Panc1 (cell line): ENCODE data around the gene PXMP2.

ENCODE experiments used
- POLR2AphosphoS5 ChIP-seq: IDR thresholded peaks from 2 replicates; pipeline ENCODE4 v1.6.1; 2012; ENCODE audit warnings: mild to moderate bottlenecking, low read depth, low read length, moderate library complexity
- TCF7L2 ChIP-seq: IDR thresholded peaks from 2 replicates; pipeline ENCODE4 v1.6.1; 2011; ENCODE audit warnings: mild to moderate bottlenecking, low read depth, low read length, inconsistent platforms
- TF ChIP-seq, protein P1 (sequence below): fragments of 450-650 bp; IDR thresholded peaks from 2 replicates; pipeline ENCODE4 v1.5.1; 2017; ENCODE audit warnings: mild to moderate bottlenecking
- TF ChIP-seq, protein P2 (sequence below), 2 experiments: IDR thresholded peaks; 2 replicates each; pipeline ENCODE4 v1.6.1; 2011 to 2012; ENCODE audit warnings: low read depth in 2 of 2, control low read depth in 1 of 2, low read length in 1 of 2, mild to moderate bottlenecking in 1 of 2, moderate library complexity in 1 of 2; ENCODE audit not compliant: insufficient read depth in 1 of 2

DNA sequence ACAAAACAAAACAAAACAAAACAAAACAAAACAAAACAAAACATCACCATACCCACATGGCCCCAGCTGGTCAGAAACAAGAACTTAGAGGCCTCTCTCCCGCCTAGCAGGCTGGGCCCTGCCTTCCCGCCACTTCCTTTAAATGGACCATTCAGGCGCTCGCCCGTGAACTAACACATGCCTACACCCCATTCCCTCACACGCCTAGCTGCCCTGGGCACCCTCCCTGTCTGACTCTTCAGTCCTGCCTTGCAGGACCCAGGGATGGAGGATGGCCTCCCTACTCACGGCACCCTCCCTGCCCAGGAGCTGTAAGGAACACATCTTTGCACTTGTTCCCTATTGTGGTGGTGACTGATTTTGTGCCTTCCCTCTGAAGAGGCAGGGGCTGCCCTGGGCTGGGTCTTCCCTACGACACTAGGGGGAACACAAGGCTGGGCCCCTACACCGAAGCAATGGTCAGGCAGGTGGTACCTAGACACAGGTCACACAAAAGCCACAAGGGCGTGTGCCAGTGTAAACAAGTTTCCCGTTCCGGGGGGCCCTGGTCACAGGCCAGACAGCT lies 47.3 kb upstream of the PXMP2 start:
- TF ChIP-seq, protein P1, sequence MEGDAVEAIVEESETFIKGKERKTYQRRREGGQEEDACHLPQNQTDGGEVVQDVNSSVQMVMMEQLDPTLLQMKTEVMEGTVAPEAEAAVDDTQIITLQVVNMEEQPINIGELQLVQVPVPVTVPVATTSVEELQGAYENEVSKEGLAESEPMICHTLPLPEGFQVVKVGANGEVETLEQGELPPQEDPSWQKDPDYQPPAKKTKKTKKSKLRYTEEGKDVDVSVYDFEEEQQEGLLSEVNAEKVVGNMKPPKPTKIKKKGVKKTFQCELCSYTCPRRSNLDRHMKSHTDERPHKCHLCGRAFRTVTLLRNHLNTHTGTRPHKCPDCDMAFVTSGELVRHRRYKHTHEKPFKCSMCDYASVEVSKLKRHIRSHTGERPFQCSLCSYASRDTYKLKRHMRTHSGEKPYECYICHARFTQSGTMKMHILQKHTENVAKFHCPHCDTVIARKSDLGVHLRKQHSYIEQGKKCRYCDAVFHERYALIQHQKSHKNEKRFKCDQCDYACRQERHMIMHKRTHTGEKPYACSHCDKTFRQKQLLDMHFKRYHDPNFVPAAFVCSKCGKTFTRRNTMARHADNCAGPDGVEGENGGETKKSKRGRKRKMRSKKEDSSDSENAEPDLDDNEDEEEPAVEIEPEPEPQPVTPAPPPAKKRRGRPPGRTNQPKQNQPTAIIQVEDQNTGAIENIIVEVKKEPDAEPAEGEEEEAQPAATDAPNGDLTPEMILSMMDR = no peak
- no peak for TF ChIP-seq POLR2AphosphoS5
- no peak for TF ChIP-seq TCF7L2
- TF ChIP-seq, protein P2, sequence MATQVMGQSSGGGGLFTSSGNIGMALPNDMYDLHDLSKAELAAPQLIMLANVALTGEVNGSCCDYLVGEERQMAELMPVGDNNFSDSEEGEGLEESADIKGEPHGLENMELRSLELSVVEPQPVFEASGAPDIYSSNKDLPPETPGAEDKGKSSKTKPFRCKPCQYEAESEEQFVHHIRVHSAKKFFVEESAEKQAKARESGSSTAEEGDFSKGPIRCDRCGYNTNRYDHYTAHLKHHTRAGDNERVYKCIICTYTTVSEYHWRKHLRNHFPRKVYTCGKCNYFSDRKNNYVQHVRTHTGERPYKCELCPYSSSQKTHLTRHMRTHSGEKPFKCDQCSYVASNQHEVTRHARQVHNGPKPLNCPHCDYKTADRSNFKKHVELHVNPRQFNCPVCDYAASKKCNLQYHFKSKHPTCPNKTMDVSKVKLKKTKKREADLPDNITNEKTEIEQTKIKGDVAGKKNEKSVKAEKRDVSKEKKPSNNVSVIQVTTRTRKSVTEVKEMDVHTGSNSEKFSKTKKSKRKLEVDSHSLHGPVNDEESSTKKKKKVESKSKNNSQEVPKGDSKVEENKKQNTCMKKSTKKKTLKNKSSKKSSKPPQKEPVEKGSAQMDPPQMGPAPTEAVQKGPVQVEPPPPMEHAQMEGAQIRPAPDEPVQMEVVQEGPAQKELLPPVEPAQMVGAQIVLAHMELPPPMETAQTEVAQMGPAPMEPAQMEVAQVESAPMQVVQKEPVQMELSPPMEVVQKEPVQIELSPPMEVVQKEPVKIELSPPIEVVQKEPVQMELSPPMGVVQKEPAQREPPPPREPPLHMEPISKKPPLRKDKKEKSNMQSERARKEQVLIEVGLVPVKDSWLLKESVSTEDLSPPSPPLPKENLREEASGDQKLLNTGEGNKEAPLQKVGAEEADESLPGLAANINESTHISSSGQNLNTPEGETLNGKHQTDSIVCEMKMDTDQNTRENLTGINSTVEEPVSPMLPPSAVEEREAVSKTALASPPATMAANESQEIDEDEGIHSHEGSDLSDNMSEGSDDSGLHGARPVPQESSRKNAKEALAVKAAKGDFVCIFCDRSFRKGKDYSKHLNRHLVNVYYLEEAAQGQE (IDR thresholded peaks at IDR 0.05; ENCODE audit: insufficient read depth in 1 of 2, low read depth in 2 of 2, low read length in 1 of 2) = no peak
